Measurements from ENCODE around the gene PEDS1. TPM values are rescaled to one million over a fixed set of nuclear protein-coding genes. Genes with fewer than 3 reads are reported as not detected.
"Not testable (repeated sequence)": the region's sequence is repeated elsewhere in the genome, so short reads cannot be mapped to it uniquely, and the experiment has no call there.

The PEDS1 gene
- total RNA-seq (ENCODE audit: unreplicated experiment), result 39.7 TPM
- long read RNA-seq, full-length matches to known transcripts, result 25 of 34 reads
- long read RNA-seq, partial matches to known transcripts, result 4 of 34 reads
- long read RNA-seq, other reads (novel, unspliced or antisense), result 5 of 34 reads

DNA sequence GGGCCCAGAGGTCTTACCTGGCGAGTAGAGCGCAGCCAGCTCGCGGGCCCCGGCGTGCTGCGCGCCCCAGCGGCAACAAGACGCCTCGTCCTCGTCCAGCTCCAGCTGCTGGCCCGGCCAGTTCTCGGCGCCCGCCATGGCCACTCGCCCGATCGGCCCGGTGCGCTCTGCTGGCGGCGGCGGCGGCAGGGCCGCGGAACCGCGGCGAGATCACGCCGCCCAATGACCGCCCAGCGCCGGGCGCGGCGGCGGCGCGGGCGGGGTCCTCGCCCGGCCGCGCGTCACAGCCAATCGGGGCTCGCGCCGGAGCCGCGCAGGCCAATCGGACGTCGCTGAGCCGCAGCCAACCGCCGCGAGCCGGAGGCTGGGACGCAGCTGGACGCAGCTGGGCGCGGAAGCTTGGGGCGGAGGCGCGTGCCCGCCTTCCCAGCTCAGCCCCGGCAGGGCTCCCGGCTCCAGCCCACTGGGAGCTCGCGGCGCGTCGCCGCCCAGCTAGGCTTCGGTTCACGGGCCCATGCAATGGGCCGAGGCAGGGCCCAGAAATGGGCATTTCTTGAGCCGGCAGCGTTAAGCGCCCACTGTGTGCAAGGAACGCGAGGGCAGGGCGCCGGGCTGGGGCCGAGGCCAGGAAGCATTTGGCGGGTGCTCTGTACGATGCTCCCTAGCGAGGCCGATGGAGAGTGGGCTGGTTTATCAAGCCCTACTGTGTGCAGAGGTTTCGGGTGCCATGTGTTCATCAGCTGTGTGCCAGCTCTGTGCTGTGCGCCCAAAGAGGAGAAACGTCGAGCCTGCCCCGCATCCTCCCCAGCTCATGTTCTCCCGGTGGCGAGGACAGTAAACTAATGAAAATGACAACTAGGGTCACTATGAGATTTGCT is at the start of gene PEDS1:
PEDS1 (minus strand) TSS at position 224 of the 878 bp plus-strand sequence; CDS start at position 138, 86 bp downstream.
- no peak for TF ChIP-seq CTCF (IDR thresholded peaks at IDR 0.05; ENCODE audit: unreplicated experiment)
- Mint-ChIP-seq H3K27ac (ENCODE audit: unreplicated experiment) (peak within 1 kb of the TSS; percentile 80), H3K9me3 (ENCODE audit: unreplicated experiment) (no peaks in the 10 kb centered on the region), H3K4me3 (ENCODE audit: unreplicated experiment) (peak within 1 kb of the TSS; percentile 94), H3K4me1 (ENCODE audit: unreplicated experiment) (peaks cover 36% of the 10 kb centered on the region), H3K27me3 (ENCODE audit: unreplicated experiment) (peaks cover 10% of the 10 kb centered on the region), H3K36me3 (ENCODE audit: low read depth, unreplicated experiment) (peaks cover 10% of the 10 kb centered on the region)
- peak; percentile 89 for DNase-seq (ENCODE audit: low spot score)

- peaks cover 3% of the 10 kb centered on the region for H3K36me3 Mint-ChIP-seq (ENCODE audit: low read depth, unreplicated experiment)
- H3K27me3 Mint-ChIP-seq (ENCODE audit: unreplicated experiment), result no peaks in the 10 kb centered on the region
- H3K4me1 Mint-ChIP-seq (ENCODE audit: unreplicated experiment), result no peaks in the 10 kb centered on the region
- no peak for DNase-seq (ENCODE audit: low spot score)
- no peak overlapping the region for H3K27ac Mint-ChIP-seq (ENCODE audit: unreplicated experiment)
- no peak overlapping the region for H3K4me3 Mint-ChIP-seq (ENCODE audit: unreplicated experiment)
- no peak for TF ChIP-seq CTCF (IDR thresholded peaks at IDR 0.05; ENCODE audit: unreplicated experiment)
- peaks cover 4% of the 10 kb centered on the region for H3K9me3 Mint-ChIP-seq (ENCODE audit: unreplicated experiment)
Observed at GRCh38 chr20:50202677-50203076, 49.2 kb upstream of the PEDS1 start.

GRCh38 chr20:50201710-50202109 is 48.2 kb upstream of the PEDS1 start:
- H3K9me3 Mint-ChIP-seq (ENCODE audit: unreplicated experiment); H3K27me3 Mint-ChIP-seq (ENCODE audit: unreplicated experiment); H3K27ac Mint-ChIP-seq (ENCODE audit: unreplicated experiment); DNase-seq (ENCODE audit: low spot score); H3K36me3 Mint-ChIP-seq (ENCODE audit: low read depth, unreplicated experiment); H3K4me3 Mint-ChIP-seq (ENCODE audit: unreplicated experiment); H3K4me1 Mint-ChIP-seq (ENCODE audit: unreplicated experiment): not testable (repeated sequence)

- Mint-ChIP-seq H3K4me1 (ENCODE audit: unreplicated experiment) (peaks cover 3% of the 10 kb centered on the region), H3K4me3 (ENCODE audit: unreplicated experiment) (no peak overlapping the region), H3K27ac (ENCODE audit: unreplicated experiment) (no peak overlapping the region), H3K36me3 (ENCODE audit: low read depth, unreplicated experiment) (peaks cover 3% of the 10 kb centered on the region), H3K27me3 (ENCODE audit: unreplicated experiment) (no peaks in the 10 kb centered on the region), H3K9me3 (ENCODE audit: unreplicated experiment) (peaks cover 4% of the 10 kb centered on the region)
- TF ChIP-seq CTCF (IDR thresholded peaks at IDR 0.05; ENCODE audit: unreplicated experiment), result no peak
- no peak for DNase-seq (ENCODE audit: low spot score)
Observed at GRCh38 chr20:50200482-50201104, 47.1 kb upstream of the PEDS1 start.

DNA sequence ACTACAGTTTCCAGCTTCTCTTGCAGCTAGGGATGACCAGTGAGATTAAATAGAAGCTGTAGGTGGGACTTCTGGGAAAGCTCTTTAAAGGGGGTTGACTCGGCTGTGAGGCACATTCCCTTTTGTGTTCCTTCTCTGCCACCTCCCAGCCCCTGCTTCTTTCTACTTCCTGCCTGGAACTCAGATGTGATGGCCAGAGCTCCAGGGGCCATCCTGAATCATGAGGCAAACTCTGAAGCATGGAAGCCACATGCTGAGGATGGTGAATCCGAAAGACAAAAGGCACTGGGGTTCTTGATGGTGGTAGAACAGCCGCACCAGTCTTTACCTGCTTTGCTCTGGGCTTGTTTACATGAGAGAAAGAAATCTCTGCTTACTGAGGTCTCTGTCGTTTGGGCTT is 46.2 kb upstream of the PEDS1 start:
- Mint-ChIP-seq H3K9me3 (ENCODE audit: unreplicated experiment) (peaks cover 4% of the 10 kb centered on the region), H3K36me3 (ENCODE audit: low read depth, unreplicated experiment) (peaks cover 3% of the 10 kb centered on the region), H3K4me3 (ENCODE audit: unreplicated experiment) (no peak overlapping the region), H3K27ac (ENCODE audit: unreplicated experiment) (no peak overlapping the region), H3K27me3 (ENCODE audit: unreplicated experiment) (no peaks in the 10 kb centered on the region), H3K4me1 (ENCODE audit: unreplicated experiment) (peaks cover 5% of the 10 kb centered on the region)
- TF ChIP-seq CTCF (IDR thresholded peaks at IDR 0.05; ENCODE audit: unreplicated experiment), result no peak
- no peak for DNase-seq (ENCODE audit: low spot score)

Data from endothelial cell (in vitro differentiated cells).